Pancreas (tissue), 10 donors: ENCODE measurements around the gene ZNF12. TPM values are rescaled to one million over a fixed set of nuclear protein-coding genes. Genes with fewer than 3 reads are reported as not detected.

Experiments
- ATAC-seq, 4 donors: fragments of 200-7000 bp; cut with Tn5 transposase; one replicate each; pipeline versions ENCODE4 v1.8.0 to v1.9.1; 2020; ENCODE audit warnings: mild to moderate bottlenecking in 4 of 4, moderate library complexity in 4 of 4
- DNase-seq, 6 donors: peaks; one replicate each; pipeline ENCODE4 v3.0.0-alpha.2; 2020
- FAIRE-seq: peaks from 2 replicates; lab custom pipeline; 2012; peaks lifted over from hg19 to GRCh38; lab: Jason Lieb, UNC
- H3K27ac ChIP-seq, 4 donors: fragments of 200-600 bp; sonication (generic); 1 replicate in 3 of 4; 2 replicates in 1 of 4; pipeline versions ENCODE4 v1.5.0 to v1.8.0; 2020
- H3K27me3 ChIP-seq, 4 donors: fragments of 200-600 bp; one replicate each; pipeline ENCODE4 v1.8.0; 2021
- H3K36me3 ChIP-seq, 3 donors: fragments of 200-600 bp; sonication (generic) in 1 of 3; one replicate each; pipeline versions ENCODE4 v1.5.0 to v1.8.0; 2020 to 2021
- H3K4me1 ChIP-seq, 3 donors: fragments of 200-600 bp; one replicate each; pipeline ENCODE4 v1.8.0; 2021
- H3K4me3 ChIP-seq, 4 donors: fragments of 200-600 bp; sonication (generic) in 2 of 4; one replicate each; pipeline versions ENCODE4 v1.5.0 to v1.8.0; 2020 to 2021
- H3K9me3 ChIP-seq, 4 donors: fragments of 200-600 bp; one replicate each; pipeline ENCODE4 v1.8.0; 2021
- WGBS, 2 donors: extraction: QIAGEN DNeasy Blood & Tissue Kit; methylation state at CpG; one replicate each; pipeline ENCODE4 v1.1.7; 2013; 5-methylcytosine and 5-hydroxymethylcytosine counted together
- intact Hi-C, 3 donors: fragments of 100-400 bp; cut with DNase I; formaldehyde crosslinking; loops; one replicate each; pipeline versions ENCODE4 v1.11.1 to v1.14.2; 2022
- polyA plus RNA-seq, 2 donors: library from polyadenylated mRNA; stranded (reverse); fragments of 200-250 nt; gene quantifications; one replicate each; pipeline ENCODE4 v1.2.3, GENCODE V29; 2013
- total RNA-seq, 6 donors: library from RNA; stranded (reverse); fragmentation: NEBNext Ultra II Directional in 4 of 6; extraction: Animal tissue kit (Norgen Biotek cat#: 25700) in 4 of 6; gene quantifications; one replicate each; pipeline versions ENCODE4 v1.2.1 to v1.2.4, GENCODE V29; 2021 to 2023
- TF ChIP-seq, protein P1 (sequence below), 4 donors: fragments of 200-600 bp; sonication (generic) in 3 of 4; IDR thresholded peaks; one replicate each; pipeline versions ENCODE4 v1.5.0 to v1.8.0; 2021; ENCODE audit warnings: antibody characterized with exemption in 4 of 4
- donor health status: healthy with polysubstance abuse.
- donor health status: DM: no; HTN: no; CAD: no; lungs with moderate emphysema.
- donor health status: DM: no; HTN: no; CAD: no.
- donor health status: control.
- donor health status: control.
- donor health status: Bipolar disorder and iron deficiency.
- donor health status: DM: yes; HTN: yes; CAD: no.
- donor health status: DM: no; HTN: no; CAD: no.
- donor health status: DM: no; HTN: no; CAD: no.
- donor health status: DM: yes; HTN: yes; CAD: no.

Gene ZNF12
- total and polyA plus RNA-seq, 8 donors = 5.9 to 15.3 (median 9.1) TPM

DNA sequence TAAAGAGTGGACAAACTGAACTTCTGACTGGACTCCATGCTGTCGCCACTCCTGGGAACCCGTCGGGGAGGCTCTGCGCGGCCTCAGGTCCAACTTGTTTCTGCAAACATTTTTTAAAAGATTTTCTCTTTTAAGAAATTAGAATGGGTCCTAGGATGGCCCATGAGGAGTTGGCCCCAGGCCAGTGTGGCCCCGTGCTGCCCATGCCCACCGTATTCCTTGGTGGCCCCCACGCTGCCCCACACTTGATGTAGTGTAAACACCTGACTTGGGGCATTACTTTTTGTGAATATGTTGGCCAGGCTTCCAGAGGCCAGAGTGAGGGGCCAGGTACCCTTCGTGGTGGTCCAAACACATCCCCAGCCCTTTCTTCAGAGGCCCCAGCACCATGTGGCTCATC is 50.3 kb downstream of the ZNF12 start:
- no peak for DNase-seq
- intact Hi-C loops = no loop called here
- 97 to 98% methylated on average over 9 of the region's 9 CpGs for WGBS, 2 donors

DNA sequence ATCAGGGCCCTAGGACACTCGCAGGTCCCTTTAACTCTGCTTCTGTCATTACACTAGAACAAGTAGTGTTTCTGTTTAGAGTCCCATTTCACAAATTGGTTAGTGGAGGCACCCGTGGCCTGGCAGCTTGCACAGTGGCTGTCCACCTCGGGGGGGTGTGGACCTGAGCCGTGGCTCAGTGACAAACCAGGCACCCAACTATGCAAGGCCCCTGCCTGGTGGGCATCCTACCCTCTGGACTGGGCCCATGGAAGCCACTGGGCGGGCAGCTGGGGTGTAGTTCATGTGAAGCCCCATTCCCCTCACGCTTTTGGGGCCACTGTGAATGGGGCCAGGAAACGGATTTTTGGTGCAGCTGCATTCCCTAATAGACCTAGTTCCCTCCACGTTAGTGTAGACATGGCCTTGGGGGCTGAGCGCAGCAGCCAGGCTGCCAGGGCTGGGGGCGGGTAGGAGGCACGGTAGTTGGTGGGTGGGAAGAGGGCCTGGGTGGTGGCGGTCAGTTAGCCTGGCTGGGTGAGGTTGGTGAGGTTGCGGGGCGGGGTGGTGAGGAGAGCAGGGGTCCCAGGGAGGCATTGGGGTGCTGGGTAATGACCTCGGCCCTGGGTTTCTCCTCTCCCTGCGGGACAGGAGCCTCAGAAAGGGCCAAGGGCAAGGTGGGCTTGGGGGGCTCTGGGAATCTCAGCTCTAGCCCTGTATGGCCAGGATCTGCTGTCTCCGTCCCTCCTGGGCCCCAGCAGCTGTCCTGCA is 50.9 kb downstream of the ZNF12 start:
- H3K9me3 ChIP-seq = no peaks in the 10 kb centered on the region
- no peak overlapping the region for H3K4me3 ChIP-seq
- intact Hi-C loops = no loop called here
- DNase-seq (no peak), FAIRE-seq (no peak), ATAC-seq (no peak)
- H3K27me3 ChIP-seq = no peaks in the 10 kb centered on the region
- WGBS, 2 donors = 94 to 96% methylated on average over 16 to 17 of the region's 17 CpGs
- no peaks in the 10 kb centered on the region for H3K4me1 ChIP-seq
- no peak overlapping the region for H3K27ac ChIP-seq
- H3K36me3 ChIP-seq = peaks cover 4 to 28% (median 10%) of the 10 kb centered on the region in 3 donors
- TF ChIP-seq, protein P1, sequence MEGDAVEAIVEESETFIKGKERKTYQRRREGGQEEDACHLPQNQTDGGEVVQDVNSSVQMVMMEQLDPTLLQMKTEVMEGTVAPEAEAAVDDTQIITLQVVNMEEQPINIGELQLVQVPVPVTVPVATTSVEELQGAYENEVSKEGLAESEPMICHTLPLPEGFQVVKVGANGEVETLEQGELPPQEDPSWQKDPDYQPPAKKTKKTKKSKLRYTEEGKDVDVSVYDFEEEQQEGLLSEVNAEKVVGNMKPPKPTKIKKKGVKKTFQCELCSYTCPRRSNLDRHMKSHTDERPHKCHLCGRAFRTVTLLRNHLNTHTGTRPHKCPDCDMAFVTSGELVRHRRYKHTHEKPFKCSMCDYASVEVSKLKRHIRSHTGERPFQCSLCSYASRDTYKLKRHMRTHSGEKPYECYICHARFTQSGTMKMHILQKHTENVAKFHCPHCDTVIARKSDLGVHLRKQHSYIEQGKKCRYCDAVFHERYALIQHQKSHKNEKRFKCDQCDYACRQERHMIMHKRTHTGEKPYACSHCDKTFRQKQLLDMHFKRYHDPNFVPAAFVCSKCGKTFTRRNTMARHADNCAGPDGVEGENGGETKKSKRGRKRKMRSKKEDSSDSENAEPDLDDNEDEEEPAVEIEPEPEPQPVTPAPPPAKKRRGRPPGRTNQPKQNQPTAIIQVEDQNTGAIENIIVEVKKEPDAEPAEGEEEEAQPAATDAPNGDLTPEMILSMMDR (IDR thresholded peaks at IDR 0.05) = no peak

More for the DNA sequence above, 50.3 kb downstream of the ZNF12 start:
- no peak for FAIRE-seq
- no peak overlapping the region for H3K27ac ChIP-seq
- H3K27me3 ChIP-seq = no peaks in the 10 kb centered on the region
- H3K4me1 ChIP-seq = no peaks in the 10 kb centered on the region
- peaks cover 4 to 28% (median 10%) of the 10 kb centered on the region in 3 donors for H3K36me3 ChIP-seq
- H3K4me3 ChIP-seq = no peak overlapping the region
- no peaks in the 10 kb centered on the region for H3K9me3 ChIP-seq
- TF ChIP-seq, protein P1 (IDR thresholded peaks at IDR 0.05) = no peak
- ATAC-seq = no peak

DNA sequence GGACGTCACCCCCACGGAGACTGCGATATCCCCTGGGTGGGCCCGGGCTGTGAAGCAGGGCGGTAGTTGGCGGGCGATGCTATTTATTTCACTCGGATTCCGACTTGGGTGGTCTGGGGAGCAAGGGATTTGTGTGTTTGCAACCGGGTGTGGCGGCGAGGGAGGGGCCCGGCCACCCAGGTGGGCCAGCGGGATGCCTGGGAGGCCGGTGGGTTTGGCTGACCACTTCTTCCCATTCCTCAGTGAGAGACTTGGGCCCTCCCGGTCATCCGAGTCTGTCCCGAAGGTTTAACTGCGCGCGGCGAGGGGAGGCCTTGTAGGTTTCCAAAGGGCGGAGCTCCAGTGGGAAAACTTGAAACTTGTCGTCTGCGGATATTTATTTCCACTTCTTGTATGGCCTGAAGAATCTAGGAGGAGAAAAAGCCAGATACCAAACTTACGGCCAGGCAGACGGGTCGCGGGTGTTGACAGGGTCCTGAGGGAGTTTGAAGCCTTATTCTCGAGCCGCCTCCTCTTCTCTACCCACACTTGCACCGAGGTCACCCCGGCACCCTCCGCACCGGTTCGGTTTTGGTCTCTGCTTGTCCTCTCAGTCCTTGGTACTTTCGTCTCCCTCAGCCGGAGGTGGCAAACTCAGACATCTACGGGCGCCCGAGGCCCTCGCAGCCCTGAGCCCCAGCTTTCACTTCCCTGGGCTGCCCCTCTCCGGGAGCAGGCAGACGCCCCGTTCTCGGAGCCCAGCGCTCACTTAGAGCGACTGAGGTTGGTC is 51.7 kb downstream of the ZNF12 start:
- Histone ChIP-seq H3K36me3 (peaks cover 4 to 28% (median 10%) of the 10 kb centered on the region in 3 donors), H3K4me1 (no peaks in the 10 kb centered on the region), H3K27ac (no peak overlapping the region), H3K27me3 (no peaks in the 10 kb centered on the region), H3K4me3 (no peak overlapping the region), H3K9me3 (no peaks in the 10 kb centered on the region)
- FAIRE-seq (no peak), ATAC-seq (no peak), DNase-seq (peak in 1 of 6 donors; percentile 46)
- 95 to 97% methylated on average over 48 of the region's 48 CpGs for WGBS, 2 donors
- TF ChIP-seq, protein P1 (IDR thresholded peaks at IDR 0.05) = no peak
- intact Hi-C loops = no loop called here

- ATAC-seq = no peak
- TF ChIP-seq, protein P1 (IDR thresholded peaks at IDR 0.05) = no peak
- 95 to 96% methylated on average over 76 to 94 of the region's 94 CpGs for WGBS, 2 donors
Observed at GRCh38 chr7:6654113-6654841, 52.5 kb downstream of the ZNF12 start.

More at GRCh38 chr7:6654113-6654841, 52.5 kb downstream of the ZNF12 start:
- Histone ChIP-seq H3K4me3 (no peak overlapping the region), H3K9me3 (no peaks in the 10 kb centered on the region), H3K36me3 (peaks cover 4 to 28% (median 10%) of the 10 kb centered on the region in 3 donors), H3K27me3 (no peaks in the 10 kb centered on the region), H3K27ac (no peak overlapping the region), H3K4me1 (no peaks in the 10 kb centered on the region)
- intact Hi-C loops = no loop called here
- DNase-seq = peak in 1 of 6 donors; percentile 49
- FAIRE-seq = no peak
